ENCODE measurements around the gene ZNF48.

Gene ZNF48

DNA sequence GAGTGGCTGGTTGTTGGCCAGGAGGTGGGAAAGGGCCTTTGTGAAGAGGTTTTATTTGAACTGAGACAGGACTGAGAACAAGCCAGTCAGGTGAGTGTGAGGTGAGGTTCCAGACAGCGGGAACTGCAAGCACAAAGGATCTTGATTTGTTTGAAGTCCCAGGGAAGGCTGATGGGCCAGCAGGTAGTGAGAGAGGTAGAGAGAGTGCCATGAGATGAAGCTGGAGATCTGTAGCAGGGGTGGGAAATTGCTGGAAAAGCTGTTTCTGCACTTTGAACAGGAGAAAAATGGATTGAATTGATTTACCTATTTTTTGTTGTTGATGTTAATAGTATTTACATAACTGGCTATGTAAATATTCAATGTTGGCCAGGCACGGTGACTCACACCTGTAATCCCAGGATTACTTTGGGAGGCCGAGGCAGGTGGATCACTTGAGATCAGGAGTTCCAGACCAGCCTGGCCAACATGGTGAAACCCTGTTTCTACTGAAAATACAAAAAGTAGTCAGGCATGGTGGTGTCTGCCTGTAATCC, 42.4 kb downstream of the ZNF48 start:
- Histone ChIP-seq H3K36me3 (ENCODE audit: insufficient read depth) (no peaks in the 10 kb centered on the region), H3K27ac (no peak overlapping the region), H3K4me1 (ENCODE audit: low read depth, poor library complexity, severe bottlenecking) (peaks cover 4% of the 10 kb centered on the region), H3K4me2 (no peak overlapping the region), H3K79me2 (ENCODE audit: insufficient read depth, low read depth) (no peaks in the 10 kb centered on the region), H4K20me1 (ENCODE audit: insufficient read depth) (no peaks in the 10 kb centered on the region), H3K4me3 (IDR thresholded peaks at IDR 0.05; ENCODE audit: insufficient read depth, low read depth, low read length) (no peak overlapping the region), H3K27me3 (ENCODE audit: insufficient read depth, low read depth) (no peaks in the 10 kb centered on the region), H2AFZ (ENCODE audit: low read depth) (no peak overlapping the region), H3K9ac (no peak overlapping the region)
- TF ChIP-seq, protein P1, sequence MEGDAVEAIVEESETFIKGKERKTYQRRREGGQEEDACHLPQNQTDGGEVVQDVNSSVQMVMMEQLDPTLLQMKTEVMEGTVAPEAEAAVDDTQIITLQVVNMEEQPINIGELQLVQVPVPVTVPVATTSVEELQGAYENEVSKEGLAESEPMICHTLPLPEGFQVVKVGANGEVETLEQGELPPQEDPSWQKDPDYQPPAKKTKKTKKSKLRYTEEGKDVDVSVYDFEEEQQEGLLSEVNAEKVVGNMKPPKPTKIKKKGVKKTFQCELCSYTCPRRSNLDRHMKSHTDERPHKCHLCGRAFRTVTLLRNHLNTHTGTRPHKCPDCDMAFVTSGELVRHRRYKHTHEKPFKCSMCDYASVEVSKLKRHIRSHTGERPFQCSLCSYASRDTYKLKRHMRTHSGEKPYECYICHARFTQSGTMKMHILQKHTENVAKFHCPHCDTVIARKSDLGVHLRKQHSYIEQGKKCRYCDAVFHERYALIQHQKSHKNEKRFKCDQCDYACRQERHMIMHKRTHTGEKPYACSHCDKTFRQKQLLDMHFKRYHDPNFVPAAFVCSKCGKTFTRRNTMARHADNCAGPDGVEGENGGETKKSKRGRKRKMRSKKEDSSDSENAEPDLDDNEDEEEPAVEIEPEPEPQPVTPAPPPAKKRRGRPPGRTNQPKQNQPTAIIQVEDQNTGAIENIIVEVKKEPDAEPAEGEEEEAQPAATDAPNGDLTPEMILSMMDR (conservative IDR thresholded peaks at IDR 0.05; ENCODE audit: low read depth, low read length): no peak

GRCh38 chr16:30438835-30439234, 43.6 kb downstream of the ZNF48 start:
- no peak overlapping the region for H3K9ac ChIP-seq
- H3K79me2 ChIP-seq (ENCODE audit: insufficient read depth, low read depth): peaks cover 7% of the 10 kb centered on the region; the same call in 1 of the 2 replicates
- no peak overlapping the region for H3K4me2 ChIP-seq
- H3K4me1 ChIP-seq (ENCODE audit: low read depth, poor library complexity, severe bottlenecking): peaks cover 3% of the 10 kb centered on the region
- H3K36me3 ChIP-seq (ENCODE audit: insufficient read depth): no peaks in the 10 kb centered on the region
- no peaks in the 10 kb centered on the region for H3K27me3 ChIP-seq (ENCODE audit: insufficient read depth, low read depth)
- no peak overlapping the region for H3K27ac ChIP-seq
- no peak overlapping the region for H3K4me3 ChIP-seq (IDR thresholded peaks at IDR 0.05; ENCODE audit: insufficient read depth, low read depth, low read length)
- H4K20me1 ChIP-seq (ENCODE audit: insufficient read depth): no peaks in the 10 kb centered on the region
- H2AFZ ChIP-seq (ENCODE audit: low read depth): no peak overlapping the region
- TF ChIP-seq, protein P1 (conservative IDR thresholded peaks at IDR 0.05; ENCODE audit: low read depth, low read length): no peak

DNA sequence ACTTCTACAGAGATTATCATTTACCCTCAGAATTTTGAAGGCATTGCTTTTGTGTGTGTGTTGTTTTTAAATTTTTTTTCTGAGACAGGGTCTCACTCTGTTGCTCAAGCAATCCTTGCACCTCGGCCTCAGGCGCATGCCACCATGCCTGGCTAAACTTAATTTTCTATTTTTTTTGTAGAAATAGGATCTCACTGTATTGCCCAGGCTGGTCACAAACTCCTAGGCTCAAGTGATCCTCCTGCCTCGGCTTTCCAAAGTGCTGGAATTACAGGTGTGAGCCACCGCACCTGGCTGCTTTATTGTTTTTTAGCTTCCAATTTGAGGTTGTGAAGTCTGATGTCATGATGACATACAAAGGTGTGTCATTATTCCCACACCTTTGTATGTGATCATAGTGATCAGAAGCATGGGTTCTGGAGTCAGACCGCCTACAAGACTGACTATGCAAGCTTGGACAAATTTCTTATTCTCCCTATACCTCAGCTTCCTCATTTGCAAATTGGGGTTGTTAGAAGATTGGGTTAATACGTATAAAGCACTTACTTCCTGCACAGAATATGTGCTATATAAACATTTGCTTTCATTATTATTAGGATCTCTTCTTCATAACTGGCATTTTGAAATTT, 44.6 kb downstream of the ZNF48 start:
- TF ChIP-seq, protein P1 (conservative IDR thresholded peaks at IDR 0.05; ENCODE audit: low read depth, low read length): no peak
- Histone ChIP-seq H3K27me3 (ENCODE audit: insufficient read depth, low read depth) (no peaks in the 10 kb centered on the region), H3K27ac (no peak overlapping the region), H4K20me1 (ENCODE audit: insufficient read depth) (no peaks in the 10 kb centered on the region), H3K9ac (no peak overlapping the region), H3K79me2 (ENCODE audit: insufficient read depth, low read depth) (peaks cover 15% of the 10 kb centered on the region), H3K4me3 (IDR thresholded peaks at IDR 0.05; ENCODE audit: insufficient read depth, low read depth, low read length) (no peak overlapping the region), H3K4me1 (ENCODE audit: low read depth, poor library complexity, severe bottlenecking) (peaks cover 9% of the 10 kb centered on the region), H3K36me3 (ENCODE audit: insufficient read depth) (no peaks in the 10 kb centered on the region), H2AFZ (ENCODE audit: low read depth) (no peak overlapping the region), H3K4me2 (no peak overlapping the region)

GRCh38 chr16:30443631-30444030, 48.4 kb downstream of the ZNF48 start:
- Histone ChIP-seq H3K27me3 (ENCODE audit: insufficient read depth, low read depth) (no peaks in the 10 kb centered on the region), H3K27ac (no peak overlapping the region), H3K79me2 (ENCODE audit: insufficient read depth, low read depth) (peaks cover 18% of the 10 kb centered on the region), H3K4me1 (ENCODE audit: low read depth, poor library complexity, severe bottlenecking) (peaks cover 16% of the 10 kb centered on the region), H3K36me3 (ENCODE audit: insufficient read depth) (no peaks in the 10 kb centered on the region), H4K20me1 (ENCODE audit: insufficient read depth) (no peaks in the 10 kb centered on the region), H2AFZ (ENCODE audit: low read depth) (no peak overlapping the region), H3K4me3 (IDR thresholded peaks at IDR 0.05; ENCODE audit: insufficient read depth, low read depth, low read length) (no peak overlapping the region), H3K4me2 (peak overlapping the region; percentile 87; the same call in 1 of the 2 replicates), H3K9ac (no peak overlapping the region)
- TF ChIP-seq, protein P1 (conservative IDR thresholded peaks at IDR 0.05; ENCODE audit: low read depth, low read length): no peak
